BE2C (cell line): ENCODE results near the gene ARHGAP30.
"Not testable (repeated sequence)": the region's sequence is repeated elsewhere in the genome, so short reads cannot be mapped to it uniquely, and the experiment has no call there.

Experiments used
- DNase-seq: peaks from one replicate; pipeline ENCODE4 v3.0.0-alpha.2; 2020
- H3K27me3 ChIP-seq: fragments of 250-450 bp; sonication (Bioruptor Pico); 2 replicates; pipeline ENCODE4 v1.5.1; 2020; ENCODE audit warnings: mild to moderate bottlenecking
- H3K36me3 ChIP-seq: fragments of 250-450 bp; sonication (Bioruptor Pico); 2 replicates; pipeline ENCODE4 v1.5.1; 2020; ENCODE audit warnings: mild to moderate bottlenecking
- H3K4me1 ChIP-seq: fragments of 250-450 bp; sonication (Bioruptor Pico); 2 replicates; pipeline ENCODE4 v1.5.1; 2020
- H3K4me3 ChIP-seq: 2 replicates; pipeline ENCODE4 v1.5.1; 2011; ENCODE audit warnings: low read depth, low read length
- H3K9me3 ChIP-seq: fragments of 250-450 bp; sonication (Bioruptor Pico); 2 replicates; pipeline ENCODE4 v1.5.1; 2020
- TF ChIP-seq, protein P1 (sequence below): IDR thresholded peaks from 2 replicates; pipeline ENCODE4 v1.5.1; 2012; ENCODE audit warnings: mild to moderate bottlenecking, low read depth, low read length

Gene ARHGAP30

GRCh38 chr1:161068306-161069234 lies 1.1 kb downstream of the ARHGAP30 start:
- Histone ChIP-seq H3K9me3 (no peaks in the 10 kb centered on the region), H3K4me3 (no peak overlapping the region), H3K27me3 (peaks cover 7% of the 10 kb centered on the region), H3K36me3 (no peaks in the 10 kb centered on the region), H3K4me1 (no peaks in the 10 kb centered on the region)
- no peak for DNase-seq
- TF ChIP-seq, protein P1, sequence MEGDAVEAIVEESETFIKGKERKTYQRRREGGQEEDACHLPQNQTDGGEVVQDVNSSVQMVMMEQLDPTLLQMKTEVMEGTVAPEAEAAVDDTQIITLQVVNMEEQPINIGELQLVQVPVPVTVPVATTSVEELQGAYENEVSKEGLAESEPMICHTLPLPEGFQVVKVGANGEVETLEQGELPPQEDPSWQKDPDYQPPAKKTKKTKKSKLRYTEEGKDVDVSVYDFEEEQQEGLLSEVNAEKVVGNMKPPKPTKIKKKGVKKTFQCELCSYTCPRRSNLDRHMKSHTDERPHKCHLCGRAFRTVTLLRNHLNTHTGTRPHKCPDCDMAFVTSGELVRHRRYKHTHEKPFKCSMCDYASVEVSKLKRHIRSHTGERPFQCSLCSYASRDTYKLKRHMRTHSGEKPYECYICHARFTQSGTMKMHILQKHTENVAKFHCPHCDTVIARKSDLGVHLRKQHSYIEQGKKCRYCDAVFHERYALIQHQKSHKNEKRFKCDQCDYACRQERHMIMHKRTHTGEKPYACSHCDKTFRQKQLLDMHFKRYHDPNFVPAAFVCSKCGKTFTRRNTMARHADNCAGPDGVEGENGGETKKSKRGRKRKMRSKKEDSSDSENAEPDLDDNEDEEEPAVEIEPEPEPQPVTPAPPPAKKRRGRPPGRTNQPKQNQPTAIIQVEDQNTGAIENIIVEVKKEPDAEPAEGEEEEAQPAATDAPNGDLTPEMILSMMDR: no peak

DNA sequence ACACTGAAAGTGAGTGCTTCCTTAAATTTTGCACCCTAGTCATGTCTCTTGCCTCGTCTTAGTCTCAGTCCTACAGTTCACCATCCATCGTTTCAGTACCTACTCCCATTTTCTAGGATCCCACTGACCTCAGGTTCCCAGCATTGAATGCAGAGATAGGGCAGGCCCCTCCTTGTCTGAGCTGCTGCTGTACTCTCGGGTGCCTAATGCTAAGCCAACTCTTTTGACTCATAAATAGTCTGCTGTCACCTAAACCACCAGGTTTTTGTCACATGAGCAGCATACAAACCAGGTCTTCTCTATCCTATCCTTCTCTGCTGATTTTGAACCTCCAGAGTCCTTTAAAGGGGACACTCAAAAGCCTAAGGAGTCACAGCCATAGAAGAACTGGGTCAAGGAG lies 3.0 kb downstream of the ARHGAP30 start:
- Histone ChIP-seq H3K4me1 (no peaks in the 10 kb centered on the region), H3K36me3 (no peaks in the 10 kb centered on the region), H3K4me3 (no peak overlapping the region), H3K27me3 (peaks cover 14% of the 10 kb centered on the region), H3K9me3 (no peaks in the 10 kb centered on the region)
- no peak for DNase-seq
- TF ChIP-seq, protein P1: no peak

GRCh38 chr1:161065681-161066080 lies 4.0 kb downstream of the ARHGAP30 start:
- DNase-seq, H3K9me3 ChIP-seq, H3K4me1 ChIP-seq, H3K36me3 ChIP-seq, H3K4me3 ChIP-seq: not testable (repeated sequence)
- H3K27me3 ChIP-seq: peaks cover 14% of the 10 kb centered on the region

DNA sequence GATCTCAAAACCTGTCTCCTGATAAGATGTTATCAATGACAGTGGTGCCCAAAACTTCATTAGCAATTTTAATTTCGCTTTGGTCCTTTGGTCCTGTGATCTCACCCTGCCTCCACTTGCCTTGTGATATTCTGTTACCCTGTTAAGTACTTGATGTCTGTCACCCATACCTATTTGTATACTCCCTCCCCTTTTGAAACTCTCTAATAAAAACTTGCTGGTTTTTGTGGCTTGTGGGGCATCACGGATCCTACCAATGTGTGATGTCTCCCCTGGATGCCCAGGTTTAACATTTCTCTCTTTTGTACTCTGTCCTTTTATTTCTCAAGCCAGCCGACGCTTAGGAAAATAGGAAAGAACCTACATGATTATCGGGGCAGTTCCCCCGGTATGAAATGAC lies 5.8 kb downstream of the ARHGAP30 start:
- not testable (repeated sequence) for H3K4me1 ChIP-seq, H3K36me3 ChIP-seq, DNase-seq, H3K9me3 ChIP-seq, H3K4me3 ChIP-seq
- H3K27me3 ChIP-seq: peaks cover 14% of the 10 kb centered on the region

DNA sequence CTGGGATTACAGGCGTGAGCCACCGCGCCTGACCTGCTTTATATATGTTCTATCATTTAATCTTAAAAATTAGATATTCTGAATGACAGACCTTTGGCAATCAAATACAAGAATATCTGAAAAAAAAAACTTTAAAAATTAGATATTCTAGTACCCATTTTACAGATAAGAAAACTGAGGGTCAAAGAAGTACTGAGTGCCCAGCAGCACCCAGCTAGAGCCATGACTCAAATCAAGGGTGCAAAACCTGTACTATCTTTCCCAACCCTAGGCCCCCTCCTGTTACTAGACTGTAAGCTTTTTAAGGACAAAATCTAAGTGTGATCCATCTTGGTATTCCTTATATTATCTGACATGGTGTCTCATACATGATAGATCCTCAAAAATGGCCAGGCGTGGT lies 8.3 kb downstream of the ARHGAP30 start:
- no peaks in the 10 kb centered on the region for H3K4me1 ChIP-seq

GRCh38 chr1:161059293-161059692 lies 10.4 kb downstream of the ARHGAP30 start:
- TF ChIP-seq, protein P1: no peak
- H3K4me3 ChIP-seq: no peak overlapping the region
- no peaks in the 10 kb centered on the region for H3K9me3 ChIP-seq
- peaks cover 18% of the 10 kb centered on the region for H3K27me3 ChIP-seq
- no peaks in the 10 kb centered on the region for H3K4me1 ChIP-seq
- no peak for DNase-seq
- H3K36me3 ChIP-seq: no peaks in the 10 kb centered on the region

More for the DNA sequence above, 8.3 kb downstream of the ARHGAP30 start:
- Histone ChIP-seq H3K36me3 (no peaks in the 10 kb centered on the region), H3K4me3 (no peak overlapping the region), H3K27me3 (peaks cover 17% of the 10 kb centered on the region), H3K9me3 (no peaks in the 10 kb centered on the region)
- TF ChIP-seq, protein P1: no peak
- no peak for DNase-seq

DNA sequence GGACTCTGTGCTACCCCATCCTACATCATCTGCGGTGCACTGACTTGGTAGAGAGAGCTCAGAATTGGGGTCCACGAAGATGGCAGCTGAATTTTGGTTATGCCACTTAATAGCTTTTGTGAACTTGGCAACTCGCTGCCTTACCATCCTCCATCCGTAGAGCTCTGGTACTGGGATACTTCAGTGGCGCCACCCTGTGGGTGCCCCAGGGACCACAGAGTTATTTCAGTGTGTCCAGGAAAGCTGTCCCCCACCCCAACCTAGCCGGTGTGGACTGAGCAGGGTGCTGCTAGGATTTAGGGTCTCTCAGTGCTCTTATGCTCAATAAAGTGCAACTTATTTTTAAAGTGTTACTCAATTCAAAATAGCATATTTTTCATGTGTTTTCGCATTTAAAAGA lies 14.9 kb downstream of the ARHGAP30 start:
- H3K27me3 ChIP-seq: peaks cover 7% of the 10 kb centered on the region
- H3K4me3 ChIP-seq: no peak overlapping the region
- no peaks in the 10 kb centered on the region for H3K4me1 ChIP-seq
- no peaks in the 10 kb centered on the region for H3K9me3 ChIP-seq
- DNase-seq: no peak
- H3K36me3 ChIP-seq: no peaks in the 10 kb centered on the region
- TF ChIP-seq, protein P1: no peak
